T-helper 17 cell (primary cell): ENCODE measurements around the gene MERTK. TPM values are rescaled to one million over a fixed set of nuclear protein-coding genes. Genes with fewer than 3 reads are reported as not detected.

Experiments used
- ATAC-seq: fragments of 150-1000 bp; cut with Tn5 transposase; 2 replicates; pipeline ENCODE4 v1.10.0; 2021; ENCODE audit warnings: mild to moderate bottlenecking, moderate library complexity
- DNase-seq, 3 donors: peaks; one replicate each; pipeline versions ENCODE4 v3.0.0 to v3.0.0-alpha.2; 2020 to 2021
- H3K9me3 ChIP-seq: one replicate; pipeline ENCODE4 v1.7.0; 2013; ENCODE audit warnings: low read length, mild to moderate bottlenecking; ENCODE audit not compliant: control insufficient read depth, poor library complexity, severe bottlenecking
- H3K27ac Mint-ChIP-seq: one replicate; pipeline ENCODE4 v1.8.0; 2022; ENCODE audit warnings: mild to moderate bottlenecking, moderate library complexity, mixed read lengths
- H3K27me3 Mint-ChIP-seq: one replicate; pipeline ENCODE4 v1.8.0; 2022; ENCODE audit warnings: mixed read lengths
- H3K36me3 Mint-ChIP-seq: one replicate; pipeline ENCODE4 v1.8.0; 2022; ENCODE audit warnings: low read depth, mixed read lengths
- H3K4me1 Mint-ChIP-seq: one replicate; pipeline ENCODE4 v1.8.0; 2022; ENCODE audit warnings: mild to moderate bottlenecking, mixed read lengths
- H3K4me3 Mint-ChIP-seq: one replicate; pipeline ENCODE4 v1.8.0; 2022; ENCODE audit warnings: mild to moderate bottlenecking, moderate library complexity, mixed read lengths
- total RNA-seq, 4 donors: library from RNA in 2 of 4; stranded (reverse) in 2 of 4; gene quantifications; one replicate each; pipeline ENCODE4 v1.2.3 and lab custom pipeline; 2022 to 2026

Gene MERTK
- total RNA-seq, 2 donors from 2014 or later = 0.12 to 0.13 TPM

GRCh38 chr2:112003576-112004252 is 105.3 kb downstream of the MERTK start:
- ATAC-seq (no peak), DNase-seq (no peak)
- Mint-ChIP-seq H3K4me1 (no peaks in the 10 kb centered on the region), H3K27ac (no peak overlapping the region), H3K4me3 (no peak overlapping the region), H3K36me3 (no peaks in the 10 kb centered on the region), H3K27me3 (no peaks in the 10 kb centered on the region)
- H3K9me3 ChIP-seq = no peaks in the 10 kb centered on the region

DNA sequence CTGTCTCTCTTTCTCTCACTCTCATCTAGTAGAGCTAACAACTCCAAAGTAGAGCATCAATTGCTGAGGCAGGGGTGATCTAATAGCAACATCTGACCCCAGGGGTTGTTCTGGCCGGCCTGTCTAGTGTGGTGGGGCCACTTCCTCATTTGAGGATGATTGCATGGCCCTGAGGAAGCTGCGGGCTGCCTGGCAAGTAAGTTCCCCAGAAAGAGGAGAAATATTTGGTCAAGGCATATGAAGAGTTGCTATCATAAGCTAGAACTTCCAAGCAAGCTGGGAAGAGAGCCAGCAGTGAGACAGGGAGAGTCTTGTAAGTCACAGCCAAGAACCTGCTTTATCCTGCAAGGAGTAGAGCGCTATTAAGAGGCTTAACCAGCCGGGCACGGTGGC is 105.8 kb downstream of the MERTK start:
- no peak overlapping the region for H3K4me3 Mint-ChIP-seq
- DNase-seq (no peak), ATAC-seq (peak; percentile 50)
- no peak overlapping the region for H3K27ac Mint-ChIP-seq
- no peaks in the 10 kb centered on the region for H3K27me3 Mint-ChIP-seq
- H3K36me3 Mint-ChIP-seq = no peaks in the 10 kb centered on the region
- H3K9me3 ChIP-seq = no peaks in the 10 kb centered on the region
- H3K4me1 Mint-ChIP-seq = no peaks in the 10 kb centered on the region

GRCh38 chr2:112005406-112006075 is 107.1 kb downstream of the MERTK start:
- DNase-seq (no peak), ATAC-seq (no peak)
- H3K9me3 ChIP-seq = no peaks in the 10 kb centered on the region
- H3K36me3 Mint-ChIP-seq = no peaks in the 10 kb centered on the region
- no peak overlapping the region for H3K4me3 Mint-ChIP-seq
- H3K27me3 Mint-ChIP-seq = no peaks in the 10 kb centered on the region
- no peaks in the 10 kb centered on the region for H3K4me1 Mint-ChIP-seq
- no peak overlapping the region for H3K27ac Mint-ChIP-seq

DNA sequence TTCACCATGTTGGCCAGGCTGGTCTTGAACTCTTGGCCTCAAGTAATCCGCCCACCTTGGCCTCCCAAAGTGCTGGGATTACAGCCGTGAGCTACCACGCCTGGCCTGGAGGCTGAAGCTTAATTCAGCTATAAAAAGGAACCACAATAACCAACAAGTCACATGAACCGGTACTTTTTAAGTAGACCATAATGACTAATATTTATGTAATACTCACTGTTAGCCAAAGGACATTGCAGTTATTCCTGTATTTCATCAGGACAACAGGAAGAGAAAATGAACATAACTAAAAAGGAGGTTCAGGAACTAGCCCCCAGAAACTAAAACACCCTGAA is 107.6 kb downstream of the MERTK start:
- Mint-ChIP-seq H3K27ac (no peak overlapping the region), H3K4me3 (no peak overlapping the region), H3K4me1 (no peaks in the 10 kb centered on the region), H3K36me3 (no peaks in the 10 kb centered on the region), H3K27me3 (no peaks in the 10 kb centered on the region)
- no peaks in the 10 kb centered on the region for H3K9me3 ChIP-seq
- ATAC-seq = no peak
- DNase-seq = no peak

DNA sequence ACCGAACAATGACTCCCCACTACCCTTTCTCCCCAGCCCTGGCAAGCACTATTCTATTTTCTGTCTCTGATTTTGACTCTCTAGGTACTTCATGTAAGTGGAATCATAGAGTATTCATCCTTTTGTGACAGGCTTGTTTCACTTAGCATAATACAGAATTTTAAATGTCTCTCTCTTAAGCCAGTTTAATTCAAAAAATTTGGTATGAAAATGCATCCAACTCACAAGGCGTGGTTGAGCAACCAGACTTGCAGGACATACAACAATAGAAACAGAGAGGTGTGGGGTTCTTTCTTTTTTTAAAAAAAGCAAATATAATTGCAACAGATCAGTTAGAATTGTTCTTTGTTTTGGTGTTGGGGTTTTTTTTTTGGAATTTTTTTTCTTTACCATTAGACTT is 109.1 kb downstream of the MERTK start:
- no peaks in the 10 kb centered on the region for H3K9me3 ChIP-seq
- no peaks in the 10 kb centered on the region for H3K36me3 Mint-ChIP-seq
- H3K27me3 Mint-ChIP-seq = no peaks in the 10 kb centered on the region
- no peak overlapping the region for H3K4me3 Mint-ChIP-seq
- DNase-seq = no peak
- no peaks in the 10 kb centered on the region for H3K4me1 Mint-ChIP-seq
- H3K27ac Mint-ChIP-seq = no peak overlapping the region
- no peak for ATAC-seq

DNA sequence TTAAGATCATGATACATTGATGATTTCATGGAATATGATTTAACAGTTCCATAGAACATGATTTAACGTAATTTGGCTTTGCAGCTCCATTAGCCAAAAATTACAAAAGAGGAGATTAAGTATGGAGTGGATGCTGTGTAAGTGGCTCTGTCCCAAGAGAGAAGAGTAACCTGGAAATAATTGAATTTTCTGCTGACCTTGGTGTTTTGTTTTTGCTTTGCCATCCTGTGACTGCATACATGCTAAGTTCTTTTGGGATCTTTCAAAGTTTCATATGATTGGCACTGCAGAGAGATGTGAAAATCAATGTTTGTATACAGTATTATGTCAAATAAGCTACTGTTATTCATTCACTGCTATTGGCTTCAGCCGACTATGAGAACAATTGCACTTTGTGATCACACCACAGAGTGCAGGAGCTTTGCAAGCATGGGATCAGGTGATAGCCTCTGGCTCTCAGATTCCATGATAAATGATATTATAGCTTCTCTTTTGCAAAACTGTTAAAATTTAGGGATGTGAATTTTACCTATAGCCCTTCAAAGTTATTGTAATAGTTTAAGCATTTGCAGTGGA is 110.6 kb downstream of the MERTK start:
- ATAC-seq = no peak
- Mint-ChIP-seq H3K4me3 (no peak overlapping the region), H3K27ac (no peak overlapping the region)

GRCh38 chr2:112010751-112011150 is 112.3 kb downstream of the MERTK start:
- Mint-ChIP-seq H3K4me1 (no peaks in the 10 kb centered on the region), H3K27me3 (peaks cover 2% of the 10 kb centered on the region), H3K4me3 (no peak overlapping the region), H3K36me3 (no peaks in the 10 kb centered on the region), H3K27ac (no peak overlapping the region)
- DNase-seq = no peak
- no peak for ATAC-seq
- H3K9me3 ChIP-seq = no peaks in the 10 kb centered on the region

More for the DNA sequence above, 110.6 kb downstream of the MERTK start:
- H3K9me3 ChIP-seq = no peaks in the 10 kb centered on the region
- H3K27me3 Mint-ChIP-seq = no peaks in the 10 kb centered on the region
- no peaks in the 10 kb centered on the region for H3K36me3 Mint-ChIP-seq
- H3K4me1 Mint-ChIP-seq = no peaks in the 10 kb centered on the region
- DNase-seq = no peak

- Mint-ChIP-seq H3K36me3 (no peaks in the 10 kb centered on the region), H3K4me1 (no peaks in the 10 kb centered on the region), H3K27ac (no peak overlapping the region), H3K4me3 (no peak overlapping the region), H3K27me3 (peaks cover 18% of the 10 kb centered on the region)
- no peak for ATAC-seq
- no peak for DNase-seq
- no peaks in the 10 kb centered on the region for H3K9me3 ChIP-seq
These were observed 114.1 kb downstream of the MERTK start for GRCh38 chr2:112012556-112012955.

DNA sequence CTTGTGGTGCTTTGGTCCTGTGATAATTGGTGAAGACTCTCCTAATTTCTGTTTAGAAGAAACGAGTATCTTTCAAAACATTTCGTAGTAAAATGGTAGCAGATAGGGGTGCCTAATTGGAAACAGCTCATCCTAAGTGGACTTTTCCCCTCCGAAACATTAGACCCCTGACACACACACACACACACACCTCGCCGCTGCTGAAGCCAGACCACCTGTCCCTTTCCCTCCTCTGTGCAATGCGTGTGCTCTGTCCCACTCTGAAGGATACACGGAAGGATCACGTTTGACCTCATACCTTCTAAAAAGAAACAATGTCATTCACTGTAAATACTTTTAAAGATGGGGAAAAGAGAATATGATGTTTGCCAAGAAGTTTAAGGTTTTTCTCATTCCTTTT is 120.4 kb downstream of the MERTK start:
- H3K4me1 Mint-ChIP-seq = no peaks in the 10 kb centered on the region

DNA sequence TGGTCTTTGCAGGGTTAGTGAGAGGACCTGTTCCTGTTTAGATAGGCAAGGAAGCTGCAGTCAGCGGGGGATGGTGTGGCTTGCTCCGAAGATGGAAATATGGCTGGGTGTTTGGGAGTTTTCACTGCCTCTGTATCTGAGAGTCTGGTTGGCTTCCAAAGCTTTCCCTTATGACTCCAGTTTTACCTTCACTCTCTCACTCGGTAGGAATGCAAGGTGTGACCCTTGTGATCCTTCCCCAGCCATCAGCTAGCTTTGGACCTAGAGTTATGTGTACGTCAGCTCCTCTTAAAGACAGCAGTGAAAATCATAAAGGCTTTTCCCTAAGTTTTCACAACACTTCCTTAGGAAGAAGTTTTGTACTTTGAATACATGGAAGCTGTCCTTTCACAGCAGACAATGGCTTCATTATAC is 121.2 kb downstream of the MERTK start:
- no peak for ATAC-seq
- H3K36me3 Mint-ChIP-seq = peaks cover 5% of the 10 kb centered on the region
- H3K4me1 Mint-ChIP-seq = no peaks in the 10 kb centered on the region
- peaks cover 59% of the 10 kb centered on the region for H3K27me3 Mint-ChIP-seq
- H3K9me3 ChIP-seq = no peaks in the 10 kb centered on the region
- no peak overlapping the region for H3K27ac Mint-ChIP-seq
- no peak overlapping the region for H3K4me3 Mint-ChIP-seq
- no peak for DNase-seq

More for the DNA sequence above, 120.4 kb downstream of the MERTK start:
- no peak overlapping the region for H3K27ac Mint-ChIP-seq
- H3K27me3 Mint-ChIP-seq = peaks cover 59% of the 10 kb centered on the region
- ATAC-seq (no peak), DNase-seq (no peak)
- no peak overlapping the region for H3K4me3 Mint-ChIP-seq
- peaks cover 5% of the 10 kb centered on the region for H3K36me3 Mint-ChIP-seq
- H3K9me3 ChIP-seq = no peaks in the 10 kb centered on the region

GRCh38 chr2:112020561-112020960 is 122.2 kb downstream of the MERTK start:
- Mint-ChIP-seq H3K4me1 (no peaks in the 10 kb centered on the region), H3K27ac (no peak overlapping the region), H3K36me3 (peaks cover 5% of the 10 kb centered on the region), H3K4me3 (no peak overlapping the region), H3K27me3 (peaks cover 59% of the 10 kb centered on the region)
- H3K9me3 ChIP-seq = no peaks in the 10 kb centered on the region
- no peak for DNase-seq
- no peak for ATAC-seq

DNA sequence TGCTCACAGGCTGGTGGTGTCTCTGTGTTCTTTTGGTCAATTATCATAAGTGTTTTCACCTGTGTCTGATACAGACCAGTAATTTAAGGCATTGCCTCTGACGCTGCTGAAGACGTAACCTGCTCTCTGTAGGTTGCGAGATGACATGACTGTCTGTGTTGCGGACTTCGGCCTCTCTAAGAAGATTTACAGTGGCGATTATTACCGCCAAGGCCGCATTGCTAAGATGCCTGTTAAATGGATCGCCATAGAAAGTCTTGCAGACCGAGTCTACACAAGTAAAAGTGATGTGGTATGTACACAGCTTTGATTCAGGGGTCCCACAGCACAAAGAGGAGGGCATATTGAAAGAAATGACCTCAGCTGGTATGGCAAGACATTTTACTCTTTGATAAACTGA is 122.9 kb downstream of the MERTK start:
- H3K36me3 Mint-ChIP-seq = peaks cover 5% of the 10 kb centered on the region
- no peak overlapping the region for H3K27ac Mint-ChIP-seq
- no peaks in the 10 kb centered on the region for H3K9me3 ChIP-seq
- H3K4me3 Mint-ChIP-seq = no peak overlapping the region
- H3K4me1 Mint-ChIP-seq = no peaks in the 10 kb centered on the region
- ATAC-seq = no peak
- no peak for DNase-seq
- peaks cover 52% of the 10 kb centered on the region for H3K27me3 Mint-ChIP-seq

DNA sequence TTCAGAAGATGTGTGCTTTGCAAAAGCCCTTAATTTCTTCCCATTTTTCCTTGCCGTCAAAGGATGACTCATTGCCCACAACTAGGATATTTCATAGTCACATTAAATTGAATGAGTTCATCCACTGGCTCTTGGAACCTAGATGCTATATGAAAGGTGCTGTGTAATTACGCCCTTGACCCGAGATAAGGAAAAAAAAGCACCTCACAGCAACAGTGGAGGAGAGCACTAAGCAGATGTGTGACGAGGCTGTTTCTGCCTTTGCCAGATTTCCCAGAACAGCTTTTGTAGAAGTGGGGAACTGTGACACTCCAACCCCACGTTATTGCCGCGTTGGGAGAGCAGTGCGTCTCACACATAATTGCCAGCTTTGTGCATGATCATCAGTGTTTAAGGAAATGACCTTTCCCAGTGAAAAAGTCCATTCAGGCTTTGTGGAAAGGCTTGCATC is 123.4 kb downstream of the MERTK start:
- no peak overlapping the region for H3K4me3 Mint-ChIP-seq
- H3K9me3 ChIP-seq = no peaks in the 10 kb centered on the region
- peaks cover 47% of the 10 kb centered on the region for H3K27me3 Mint-ChIP-seq
- no peaks in the 10 kb centered on the region for H3K4me1 Mint-ChIP-seq
- no peak overlapping the region for H3K27ac Mint-ChIP-seq
- H3K36me3 Mint-ChIP-seq = peaks cover 5% of the 10 kb centered on the region
- ATAC-seq = no peak
- no peak for DNase-seq

- H3K36me3 Mint-ChIP-seq = peaks cover 5% of the 10 kb centered on the region
- H3K27me3 Mint-ChIP-seq = peaks cover 37% of the 10 kb centered on the region
- H3K4me1 Mint-ChIP-seq = no peaks in the 10 kb centered on the region
- H3K27ac Mint-ChIP-seq = no peak overlapping the region
- ATAC-seq (no peak), DNase-seq (no peak)
- no peak overlapping the region for H3K4me3 Mint-ChIP-seq
- H3K9me3 ChIP-seq = no peaks in the 10 kb centered on the region
These were observed 125.3 kb downstream of the MERTK start for GRCh38 chr2:112023707-112024106.
